ENCODE measurements around the gene POPDC3. TPM values are rescaled to one million over a fixed set of nuclear protein-coding genes. Genes with fewer than 3 reads are reported as not detected.
"Not testable (repeated sequence)": the region's sequence is repeated elsewhere in the genome, so short reads cannot be mapped to it uniquely, and the experiment has no call there.

The POPDC3 gene
- total and polyA plus RNA-seq, 7 donors: 0.32 to 3.5 (median 0.71) TPM; not detected in 2

DNA sequence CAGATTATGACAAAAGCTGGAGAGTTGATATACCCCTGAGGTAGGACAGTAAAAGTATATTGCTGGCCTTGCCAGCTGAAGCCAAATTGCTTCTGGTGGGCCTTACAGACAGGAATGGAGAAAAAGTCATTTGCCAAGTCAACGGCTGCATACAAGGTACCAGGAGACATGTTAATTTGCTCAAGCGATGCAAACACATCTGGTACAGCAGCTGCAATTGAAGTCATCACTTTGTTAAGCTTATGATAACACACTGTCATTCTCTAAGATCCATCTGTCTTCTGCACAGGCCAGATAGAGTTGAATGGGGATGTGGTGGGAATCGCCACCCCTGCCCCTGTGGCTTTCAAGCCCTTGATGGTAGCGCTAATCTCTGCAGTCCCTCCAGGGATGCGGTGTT lies 40.4 kb upstream of the POPDC3 start:
- no peaks in the 10 kb centered on the region for H3K36me3 ChIP-seq
- H3K9me3 ChIP-seq: no peaks in the 10 kb centered on the region
- DNase-seq: no peak
- no peak overlapping the region for H3K27ac ChIP-seq
- H3K4me1 ChIP-seq: no peaks in the 10 kb centered on the region
- no peaks in the 10 kb centered on the region for H3K27me3 ChIP-seq
- H3K4me3 ChIP-seq: no peak overlapping the region
- WGBS, 2 donors: 91 to 96% methylated on average over 5 of the region's 5 CpGs
- intact Hi-C loops (cut with DNase I): no loop called here
- TF ChIP-seq EP300 (IDR thresholded peaks at IDR 0.05) (no peak), POLR2A (IDR thresholded peaks at IDR 0.05) (no peak), POLR2AphosphoS5 (IDR thresholded peaks at IDR 0.05) (no peak)
- TF ChIP-seq, protein P1, sequence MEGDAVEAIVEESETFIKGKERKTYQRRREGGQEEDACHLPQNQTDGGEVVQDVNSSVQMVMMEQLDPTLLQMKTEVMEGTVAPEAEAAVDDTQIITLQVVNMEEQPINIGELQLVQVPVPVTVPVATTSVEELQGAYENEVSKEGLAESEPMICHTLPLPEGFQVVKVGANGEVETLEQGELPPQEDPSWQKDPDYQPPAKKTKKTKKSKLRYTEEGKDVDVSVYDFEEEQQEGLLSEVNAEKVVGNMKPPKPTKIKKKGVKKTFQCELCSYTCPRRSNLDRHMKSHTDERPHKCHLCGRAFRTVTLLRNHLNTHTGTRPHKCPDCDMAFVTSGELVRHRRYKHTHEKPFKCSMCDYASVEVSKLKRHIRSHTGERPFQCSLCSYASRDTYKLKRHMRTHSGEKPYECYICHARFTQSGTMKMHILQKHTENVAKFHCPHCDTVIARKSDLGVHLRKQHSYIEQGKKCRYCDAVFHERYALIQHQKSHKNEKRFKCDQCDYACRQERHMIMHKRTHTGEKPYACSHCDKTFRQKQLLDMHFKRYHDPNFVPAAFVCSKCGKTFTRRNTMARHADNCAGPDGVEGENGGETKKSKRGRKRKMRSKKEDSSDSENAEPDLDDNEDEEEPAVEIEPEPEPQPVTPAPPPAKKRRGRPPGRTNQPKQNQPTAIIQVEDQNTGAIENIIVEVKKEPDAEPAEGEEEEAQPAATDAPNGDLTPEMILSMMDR (IDR thresholded peaks at IDR 0.05): no peak

DNA sequence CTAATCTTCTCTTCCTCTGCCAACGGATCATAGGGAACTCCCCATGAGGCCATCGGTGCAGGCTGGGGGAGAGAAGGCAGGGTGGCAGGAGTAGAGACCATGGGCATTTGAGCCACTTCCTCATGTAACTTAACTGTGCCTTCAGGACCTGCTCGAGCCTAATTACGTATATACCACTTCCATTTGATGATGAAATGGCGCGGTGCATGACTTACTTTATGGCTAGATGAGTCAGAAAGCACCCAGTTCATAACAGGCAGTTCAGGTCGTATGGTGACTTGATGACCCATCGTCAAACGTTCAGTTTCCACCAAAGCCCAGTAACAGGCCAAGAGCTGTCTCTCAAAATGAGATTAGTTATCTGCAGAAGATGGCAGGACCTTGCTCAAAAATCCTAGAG lies 39.4 kb upstream of the POPDC3 start:
- intact Hi-C loops (cut with DNase I); H3K27ac ChIP-seq; H3K4me3 ChIP-seq; H3K36me3 ChIP-seq; DNase-seq; H3K4me1 ChIP-seq; H3K9me3 ChIP-seq; H3K27me3 ChIP-seq: not testable (repeated sequence)
- 87 to 93% methylated on average over 9 of the region's 9 CpGs for WGBS, 2 donors

DNA sequence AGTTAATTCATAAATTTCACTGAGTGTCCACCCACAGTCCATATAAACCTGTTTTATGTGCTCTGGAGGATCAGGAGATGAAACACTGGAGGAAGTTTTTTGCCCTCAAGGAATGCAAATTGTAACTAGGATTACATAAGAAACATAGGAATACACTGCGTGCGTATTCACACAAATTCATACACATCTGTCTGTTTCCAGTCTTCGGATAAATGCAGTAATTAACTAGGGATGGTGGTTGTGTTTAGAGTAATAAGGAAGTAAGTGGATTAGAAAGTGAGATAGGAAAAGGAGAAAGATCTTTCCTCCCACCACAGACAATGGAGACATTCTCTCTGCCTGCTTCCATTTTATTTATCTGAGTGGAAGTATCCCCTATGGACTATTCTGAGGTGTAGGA lies 35.7 kb upstream of the POPDC3 start:
- H3K27ac ChIP-seq: no peak overlapping the region
- no peak overlapping the region for H3K4me3 ChIP-seq
- TF ChIP-seq, protein P1 (IDR thresholded peaks at IDR 0.05): no peak
- no peaks in the 10 kb centered on the region for H3K9me3 ChIP-seq
- H3K36me3 ChIP-seq: no peaks in the 10 kb centered on the region
- 29 to 71% methylated on average over 3 of the region's 3 CpGs for WGBS, 2 donors
- H3K27me3 ChIP-seq: no peaks in the 10 kb centered on the region
- intact Hi-C loops (cut with DNase I): no loop called here
- H3K4me1 ChIP-seq: no peaks in the 10 kb centered on the region
- no peak for DNase-seq

DNA sequence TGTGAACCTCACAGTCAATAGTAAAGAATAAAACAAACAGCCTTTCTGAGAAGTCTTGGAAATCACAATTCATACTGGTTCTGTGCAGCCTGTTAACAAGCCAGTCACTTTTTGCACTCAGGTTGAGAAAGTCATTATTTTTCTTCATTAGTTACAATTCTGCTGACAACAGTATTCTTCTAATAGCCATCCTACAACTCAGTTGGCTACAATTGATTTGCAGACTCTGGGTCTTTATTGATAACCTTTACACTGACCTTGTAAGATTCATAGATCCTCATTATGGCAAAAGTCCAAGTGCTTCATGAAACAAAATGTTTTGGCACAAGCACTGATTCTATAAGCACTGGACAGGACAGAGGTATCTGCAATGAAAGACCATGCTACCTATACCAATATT lies 34.9 kb upstream of the POPDC3 start:
- no peak for DNase-seq
- H3K4me3 ChIP-seq: no peak overlapping the region

DNA sequence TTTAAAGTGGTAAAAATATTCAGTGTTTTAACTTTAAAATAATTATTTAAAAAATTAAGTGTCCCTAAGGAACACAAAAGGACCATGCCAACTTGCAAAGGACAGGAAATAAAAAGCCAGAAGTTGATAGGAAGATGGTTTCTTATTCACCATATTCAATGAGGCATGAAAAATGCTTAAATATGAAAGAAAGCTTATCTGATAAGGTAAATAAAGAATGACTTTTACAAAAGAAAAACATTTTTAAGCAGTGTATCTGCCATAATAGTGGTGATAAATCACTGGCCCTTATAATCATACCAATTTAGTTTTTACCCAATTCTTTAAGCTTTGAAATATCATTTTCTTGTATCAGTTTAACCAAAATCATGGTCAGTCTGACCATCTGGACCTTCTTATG lies 33.5 kb upstream of the POPDC3 start:
- no peaks in the 10 kb centered on the region for H3K4me1 ChIP-seq
- no peaks in the 10 kb centered on the region for H3K9me3 ChIP-seq
- H3K27me3 ChIP-seq: no peaks in the 10 kb centered on the region
- TF ChIP-seq POLR2A (IDR thresholded peaks at IDR 0.05): no peak
- TF ChIP-seq POLR2AphosphoS5 (IDR thresholded peaks at IDR 0.05): no peak
- TF ChIP-seq, protein P1 (IDR thresholded peaks at IDR 0.05): no peak
- no peak for TF ChIP-seq EP300 (IDR thresholded peaks at IDR 0.05)
- H3K36me3 ChIP-seq: no peaks in the 10 kb centered on the region
- no peak overlapping the region for H3K27ac ChIP-seq
- DNase-seq: no peak
- intact Hi-C loops (cut with DNase I): no loop called here
- H3K4me3 ChIP-seq: no peak overlapping the region

More for the DNA sequence above, 34.9 kb upstream of the POPDC3 start:
- Histone ChIP-seq H3K27me3 (no peaks in the 10 kb centered on the region), H3K4me1 (no peaks in the 10 kb centered on the region), H3K9me3 (no peaks in the 10 kb centered on the region), H3K27ac (no peak overlapping the region), H3K36me3 (no peaks in the 10 kb centered on the region)
- intact Hi-C loops (cut with DNase I): no loop called here
- no peak for TF ChIP-seq POLR2A (IDR thresholded peaks at IDR 0.05)
- TF ChIP-seq POLR2AphosphoS5 (IDR thresholded peaks at IDR 0.05): no peak
- TF ChIP-seq EP300 (IDR thresholded peaks at IDR 0.05): no peak
- TF ChIP-seq, protein P1 (IDR thresholded peaks at IDR 0.05): no peak
